Islet of Langerhans (tissue), 1 donor: ENCODE results near the gene NFIB.

Experiments used
- FAIRE-seq: peaks from one replicate; lab custom pipeline; 2011; peaks lifted over from hg19 to GRCh38; lab: Jason Lieb, UNC

The NFIB gene

DNA sequence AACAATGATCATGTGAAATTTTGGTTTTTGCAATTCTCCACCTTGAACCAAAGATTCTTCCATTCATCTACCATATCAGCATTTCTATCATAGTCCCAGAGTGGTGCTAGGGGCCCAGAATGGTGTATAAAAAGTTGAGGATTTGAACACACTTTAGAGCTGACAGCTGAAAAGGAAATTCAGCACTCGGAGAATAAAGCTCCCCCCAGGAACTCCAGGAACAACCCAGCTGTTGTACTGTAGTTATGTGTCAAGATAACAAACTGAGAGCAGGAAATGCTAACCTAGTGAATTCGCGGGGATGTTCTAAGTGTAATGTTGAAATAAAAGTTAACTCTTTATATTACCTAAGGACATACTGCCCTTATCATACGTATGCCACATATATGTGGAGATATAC is 216.7 kb downstream of the NFIB start:
- FAIRE-seq, result peak; percentile 53

DNA sequence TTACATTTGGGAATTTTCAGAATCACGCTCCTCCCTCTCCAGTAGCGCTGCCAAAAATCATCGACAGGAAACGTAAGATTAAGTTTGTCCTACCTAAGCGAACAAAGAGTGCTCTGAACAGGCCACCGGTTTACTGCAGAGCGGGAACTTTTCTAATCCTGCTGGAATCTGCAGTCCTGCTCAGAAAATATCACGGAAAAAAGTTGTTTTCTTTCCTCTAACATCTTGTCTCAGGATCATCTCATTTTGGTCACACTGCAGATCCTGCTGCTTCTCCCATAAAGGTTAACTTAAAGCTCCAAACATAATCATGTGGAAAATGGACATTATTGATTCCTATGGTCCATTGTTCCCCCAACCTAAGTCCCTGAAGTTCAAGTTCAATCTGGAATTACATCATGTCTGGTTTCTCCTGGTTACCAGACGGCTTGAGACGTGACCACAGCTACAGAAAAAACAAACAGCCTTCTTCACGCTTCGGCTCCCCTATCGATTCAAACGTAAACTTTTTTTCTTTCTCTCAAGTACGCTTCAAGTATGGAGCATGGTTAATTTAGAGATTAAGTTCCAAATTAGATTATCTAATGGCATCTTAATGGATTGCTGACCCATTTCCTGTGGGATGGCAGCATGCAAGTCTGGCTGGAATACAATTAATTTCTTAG is 217.6 kb downstream of the NFIB start:
- FAIRE-seq, result no peak

DNA sequence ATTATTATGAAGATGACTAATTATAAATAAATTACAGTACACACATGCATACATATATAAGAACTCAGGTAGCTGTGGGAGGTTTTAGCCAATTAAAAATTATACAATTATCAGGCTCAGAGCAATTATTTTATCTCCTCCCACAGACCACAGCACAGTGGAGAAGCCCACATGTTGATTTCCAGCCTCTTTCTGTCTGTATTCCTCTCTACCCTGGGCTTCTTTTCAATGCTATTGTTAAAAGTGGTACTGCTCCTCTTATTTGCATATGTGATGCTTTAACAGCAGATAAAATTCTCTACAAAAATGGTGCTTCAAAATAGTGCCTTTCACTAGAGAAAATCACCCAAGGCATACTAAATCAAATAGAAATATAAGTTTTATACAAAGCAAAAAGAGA is 218.7 kb downstream of the NFIB start:
- FAIRE-seq, result no peak

DNA sequence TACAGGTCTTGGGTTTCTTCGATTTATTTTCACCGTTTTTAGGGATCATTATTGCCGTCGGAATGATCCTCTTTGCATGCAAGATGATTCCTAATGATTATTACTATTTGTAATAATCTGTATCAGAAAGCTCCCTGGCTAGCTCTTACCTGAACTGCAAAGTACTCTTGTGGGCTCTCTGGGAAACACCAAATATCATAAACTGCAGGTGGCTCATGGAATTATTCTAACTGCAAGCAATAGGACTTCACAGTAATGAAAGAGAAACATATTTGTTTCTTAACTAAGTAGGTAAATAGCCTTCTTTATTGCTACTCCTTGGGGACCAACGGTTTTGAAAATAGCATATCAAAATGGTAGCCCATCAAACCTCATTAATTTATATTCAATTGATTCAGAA is 219.4 kb downstream of the NFIB start:
- FAIRE-seq, result no peak

DNA sequence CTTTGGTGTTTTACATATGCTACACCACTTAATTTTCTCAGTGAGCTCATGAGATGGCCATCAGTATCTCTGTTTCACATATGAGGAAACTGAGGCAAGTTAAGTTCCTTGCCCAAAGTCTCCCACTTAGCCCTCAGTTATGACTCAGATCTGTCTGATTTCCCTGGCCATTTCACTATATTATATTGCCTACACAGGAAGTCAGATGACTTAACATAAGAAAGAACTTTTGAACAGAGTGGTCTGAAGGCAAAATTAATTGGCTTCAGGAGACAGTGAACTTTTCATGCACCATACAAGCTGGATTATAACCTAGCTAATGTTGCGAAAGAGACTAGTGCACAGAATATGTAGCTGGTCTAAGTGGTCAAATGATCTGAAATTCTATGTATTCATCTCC is 221.6 kb downstream of the NFIB start:
- FAIRE-seq, result no peak

DNA sequence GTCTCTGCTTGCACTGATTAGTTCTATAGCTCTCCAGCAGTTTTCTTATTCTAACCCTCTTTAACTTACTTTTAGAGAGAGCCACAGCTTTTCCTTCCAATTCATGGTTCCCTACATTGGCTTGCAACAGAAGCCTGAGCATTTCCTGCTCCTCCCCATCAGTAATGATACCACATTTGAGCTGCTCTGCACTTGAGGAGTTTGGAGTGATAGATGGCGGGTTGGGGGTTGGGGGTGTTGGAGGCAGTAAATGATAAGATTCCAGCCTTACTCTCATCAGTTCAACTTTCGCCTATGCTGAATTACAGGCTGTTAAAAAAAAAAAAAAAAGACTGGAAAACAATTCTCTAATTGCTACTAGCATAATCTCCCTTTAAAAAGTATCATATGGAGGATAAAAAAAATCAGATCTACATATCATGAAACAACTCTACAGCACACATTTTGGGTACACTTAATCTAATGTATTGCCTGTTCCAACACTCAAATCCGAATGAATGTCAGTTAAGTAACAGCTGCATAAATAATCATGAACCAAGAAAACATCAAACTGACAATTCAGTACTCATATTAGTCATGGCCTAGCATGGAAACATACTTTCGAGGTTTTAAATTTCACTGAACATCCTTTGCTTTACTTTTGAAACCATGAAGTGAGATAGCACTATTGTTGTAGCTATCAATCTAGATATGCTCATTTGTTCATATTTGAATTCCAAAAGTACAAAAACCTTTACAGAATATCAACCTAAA is 224.7 kb downstream of the NFIB start:
- FAIRE-seq, result no peak

DNA sequence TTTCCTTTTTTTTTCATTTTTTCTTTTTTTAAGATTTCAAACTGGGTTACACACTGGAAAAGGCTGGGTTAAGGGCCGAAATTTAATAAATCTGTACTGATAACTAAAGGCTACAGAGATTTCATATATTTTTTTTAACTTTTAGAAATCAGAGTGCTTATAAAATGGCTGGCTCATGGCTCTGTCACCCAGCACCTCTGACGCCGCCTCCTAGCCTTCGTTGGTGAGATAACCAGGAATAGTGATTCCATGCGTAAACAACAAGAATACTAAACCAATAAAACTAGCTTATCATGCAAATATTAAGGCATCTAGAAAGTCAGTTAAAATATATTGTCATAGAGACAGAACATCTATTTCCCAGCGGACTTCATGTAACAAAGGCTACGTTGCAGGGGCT is 226.4 kb downstream of the NFIB start:
- FAIRE-seq, result no peak

DNA sequence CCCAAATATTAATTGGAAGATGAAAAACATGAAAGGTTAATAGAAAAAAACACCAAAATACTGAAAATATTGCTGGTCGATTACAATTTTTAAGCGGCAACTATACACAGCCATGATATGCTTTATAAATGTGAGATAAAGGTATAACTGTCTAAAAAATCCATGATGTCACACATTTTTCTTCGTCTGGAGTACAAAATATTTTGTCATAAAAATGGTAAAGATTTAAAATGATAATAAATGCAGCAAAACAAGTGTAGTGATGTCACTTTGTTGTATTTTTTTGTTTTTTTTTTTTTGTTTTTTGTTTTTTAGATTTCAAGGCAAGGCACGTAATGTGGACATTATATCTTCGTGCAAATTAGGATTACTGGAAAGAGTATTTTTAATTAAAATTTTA is 227.4 kb downstream of the NFIB start:
- FAIRE-seq, result no peak

DNA sequence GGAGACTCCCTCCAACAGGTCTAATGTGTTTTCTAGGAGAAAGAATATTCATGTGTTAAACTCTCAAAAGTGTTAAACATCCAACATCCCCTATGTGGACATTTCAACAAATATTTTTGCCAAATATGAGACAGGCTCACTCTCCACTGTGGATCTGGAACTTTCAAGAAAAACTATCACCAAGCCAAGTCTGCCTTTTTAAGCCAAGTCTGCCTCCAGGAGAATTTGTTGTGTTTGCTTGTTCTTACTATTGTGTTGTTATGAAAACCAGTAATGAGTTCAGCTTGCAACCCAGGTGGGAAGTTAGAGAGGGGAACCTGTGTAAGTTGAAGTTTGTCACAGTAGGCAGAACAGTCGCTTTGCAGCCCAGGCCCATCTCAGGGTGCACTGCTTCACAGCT is 228.1 kb downstream of the NFIB start:
- FAIRE-seq, result no peak

DNA sequence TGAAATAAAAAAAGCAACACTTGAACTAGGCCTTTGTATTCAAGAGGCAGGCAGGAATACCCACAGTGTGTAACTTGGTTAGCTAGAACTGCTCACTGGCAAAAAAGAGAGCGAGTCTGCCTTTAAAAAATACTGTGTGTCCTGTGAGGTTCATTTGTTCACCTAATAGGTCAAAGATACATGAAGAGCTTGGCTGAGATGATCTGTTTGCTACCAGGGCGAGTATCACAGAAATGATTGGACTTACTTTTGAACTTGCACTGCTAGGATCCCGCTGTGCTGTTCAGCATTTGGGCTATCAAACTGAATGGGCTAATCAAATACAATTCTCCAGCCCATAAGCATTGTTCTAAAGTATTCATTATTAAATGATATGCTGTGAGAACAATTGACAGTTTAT is 229.1 kb downstream of the NFIB start:
- FAIRE-seq, result no peak

DNA sequence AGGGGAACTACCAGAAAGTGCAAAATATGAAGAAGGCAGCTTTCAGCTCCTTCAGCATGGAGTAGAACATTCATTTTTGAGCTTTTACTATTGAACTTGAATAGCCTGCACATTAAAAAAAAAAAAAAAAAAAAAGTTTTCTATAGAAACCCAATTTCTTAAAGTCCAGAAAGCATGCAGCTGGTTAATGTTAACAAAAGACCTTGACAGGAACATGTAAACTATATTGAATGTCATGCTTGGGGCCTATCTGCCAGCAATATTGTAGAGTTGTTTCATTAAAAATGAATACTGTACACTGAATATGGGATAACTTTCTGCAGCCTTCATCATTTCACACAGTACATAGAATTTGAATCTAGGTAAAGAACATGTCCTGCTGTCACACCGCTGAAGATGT is 230.6 kb downstream of the NFIB start:
- FAIRE-seq, result no peak

DNA sequence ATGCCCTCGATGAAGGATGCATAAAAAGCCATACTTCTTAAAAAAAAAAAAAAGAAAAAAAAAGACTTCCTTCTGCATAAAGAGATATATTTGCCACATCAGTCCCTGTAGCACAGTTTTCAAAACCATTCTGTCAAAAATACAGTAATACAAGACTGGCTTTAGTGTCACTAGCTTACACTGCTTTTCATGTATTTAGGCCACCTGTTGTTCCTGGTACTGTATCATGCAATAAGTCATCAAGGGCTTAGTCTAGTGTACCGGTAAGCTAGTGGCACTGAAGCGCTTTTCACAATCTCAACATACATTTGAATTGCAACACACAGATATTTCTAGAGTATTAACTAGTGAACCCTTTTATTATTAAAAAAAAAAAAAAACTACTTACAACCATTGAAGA is 231.2 kb downstream of the NFIB start:
- no peak for FAIRE-seq

DNA sequence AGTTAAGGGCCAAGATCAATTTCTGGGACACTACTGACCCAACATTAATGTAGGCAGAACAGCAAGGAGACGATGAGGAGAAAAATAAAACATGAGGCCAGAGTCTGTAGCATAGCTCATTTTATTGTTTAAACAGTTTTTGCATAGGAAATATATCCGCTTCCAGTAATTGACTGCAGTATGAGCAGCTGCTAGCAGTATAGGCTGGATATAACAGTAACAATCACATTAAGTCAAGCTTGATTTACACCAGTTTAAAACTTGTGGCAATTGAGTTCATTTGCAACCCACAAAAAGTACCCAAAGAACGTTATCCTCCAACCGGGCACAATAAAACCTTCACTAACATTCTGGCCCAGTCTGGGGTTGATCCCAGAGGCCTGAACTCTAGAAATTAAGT is 232.2 kb downstream of the NFIB start:
- FAIRE-seq, result no peak

DNA sequence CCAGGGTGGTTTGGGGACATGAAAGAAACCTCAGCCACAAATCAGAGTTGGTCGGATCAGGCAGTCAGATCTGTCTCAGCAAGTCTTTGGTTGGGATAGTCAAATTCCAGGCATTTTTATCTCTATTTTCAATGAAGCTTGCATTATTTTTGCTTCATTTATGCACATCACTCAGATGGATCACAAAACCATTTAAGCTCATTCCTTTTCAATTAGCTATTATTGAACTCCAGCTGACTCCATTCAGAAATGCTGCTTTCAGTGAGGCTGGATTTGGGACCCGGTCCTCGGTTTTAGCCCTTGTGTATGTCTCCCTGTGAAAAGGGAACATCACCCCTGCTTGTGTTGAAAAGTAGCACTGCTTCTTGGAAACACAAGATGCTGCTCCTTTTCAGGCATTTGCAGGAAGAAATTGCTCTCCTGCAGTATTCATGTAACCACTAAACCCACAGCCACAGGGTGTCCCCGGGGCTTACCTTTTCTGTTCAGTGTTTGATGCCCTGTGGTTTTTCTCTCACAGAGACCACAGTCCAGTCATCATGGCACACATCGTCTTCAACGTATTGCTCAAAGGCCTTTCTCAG is 232.9 kb downstream of the NFIB start:
- no peak for FAIRE-seq

DNA sequence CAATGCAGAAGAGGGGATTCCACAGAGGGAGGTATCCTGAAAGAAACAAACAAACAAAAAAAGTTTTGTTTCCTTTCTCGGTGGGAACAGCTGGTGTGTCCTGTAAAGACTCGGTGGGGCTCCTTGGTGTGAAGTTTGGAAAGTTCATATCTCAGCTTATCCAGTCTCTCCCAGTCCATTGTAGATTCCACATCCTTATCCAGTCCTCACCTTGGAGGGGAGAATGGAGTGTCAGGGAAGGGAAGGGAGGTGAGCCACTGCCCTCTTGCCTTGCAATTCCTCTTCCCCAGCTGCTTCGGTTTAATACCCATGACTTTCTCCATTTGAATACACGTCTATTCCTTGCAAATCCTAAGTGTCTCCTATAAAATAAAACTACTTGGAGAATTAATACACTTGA is 234.5 kb downstream of the NFIB start:
- no peak for FAIRE-seq

DNA sequence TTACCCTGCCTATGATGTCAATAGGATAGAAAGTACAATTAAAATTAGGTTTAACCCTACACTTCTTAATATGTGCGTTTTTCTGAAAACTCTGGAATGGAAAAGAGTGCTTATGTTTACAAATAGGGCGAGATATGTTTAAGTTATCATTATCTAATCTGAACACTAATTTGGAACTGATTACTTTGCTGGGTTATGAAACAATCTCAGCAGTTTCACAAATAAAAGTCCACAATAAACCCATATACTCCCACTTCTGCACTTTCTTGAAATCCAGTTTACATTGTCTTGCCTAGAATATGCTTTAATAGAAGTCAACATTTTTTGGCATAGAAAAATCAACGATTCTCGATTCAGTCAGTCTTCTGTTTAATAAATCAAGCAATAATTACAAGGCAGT is 236.3 kb downstream of the NFIB start:
- FAIRE-seq, result no peak

DNA sequence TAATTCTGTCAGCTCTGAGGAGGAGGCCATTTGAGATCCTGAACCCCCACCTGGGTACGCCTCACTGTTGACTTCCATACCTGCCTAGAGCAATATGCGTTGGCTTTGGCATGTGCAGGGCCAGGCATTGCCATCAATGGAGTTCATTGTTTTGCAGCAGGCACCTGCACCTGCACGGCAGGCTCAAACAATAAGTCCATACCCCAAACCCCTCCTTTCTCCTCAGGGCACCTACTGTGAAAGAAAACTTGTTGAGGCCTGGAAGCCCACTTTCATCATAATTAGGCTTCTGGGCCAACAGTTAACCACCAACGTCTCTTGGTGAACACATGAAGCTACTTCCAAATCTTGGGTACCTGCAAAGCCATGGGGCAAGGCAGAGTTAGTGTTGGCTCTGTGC is 238.7 kb downstream of the NFIB start:
- FAIRE-seq, result no peak

DNA sequence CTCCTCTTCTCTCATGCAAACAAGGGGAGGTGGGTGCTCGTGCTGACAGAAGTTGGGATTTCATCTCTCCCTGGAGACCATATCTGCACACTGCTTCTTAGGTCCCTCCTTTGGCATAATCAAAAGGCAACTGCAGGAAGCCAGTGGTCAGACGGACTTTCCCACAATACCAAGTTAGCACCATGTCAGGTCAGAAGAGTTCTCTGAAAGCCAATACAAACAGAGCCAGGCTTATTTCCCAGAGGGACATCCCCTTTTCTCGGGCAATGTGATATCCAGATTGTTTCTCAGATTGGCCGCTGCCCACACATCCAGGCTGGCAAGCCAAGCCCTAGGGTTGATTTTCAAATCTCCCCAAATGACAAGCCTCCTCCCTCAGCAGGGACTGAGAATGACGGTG is 241.1 kb downstream of the NFIB start:
- FAIRE-seq, result no peak

DNA sequence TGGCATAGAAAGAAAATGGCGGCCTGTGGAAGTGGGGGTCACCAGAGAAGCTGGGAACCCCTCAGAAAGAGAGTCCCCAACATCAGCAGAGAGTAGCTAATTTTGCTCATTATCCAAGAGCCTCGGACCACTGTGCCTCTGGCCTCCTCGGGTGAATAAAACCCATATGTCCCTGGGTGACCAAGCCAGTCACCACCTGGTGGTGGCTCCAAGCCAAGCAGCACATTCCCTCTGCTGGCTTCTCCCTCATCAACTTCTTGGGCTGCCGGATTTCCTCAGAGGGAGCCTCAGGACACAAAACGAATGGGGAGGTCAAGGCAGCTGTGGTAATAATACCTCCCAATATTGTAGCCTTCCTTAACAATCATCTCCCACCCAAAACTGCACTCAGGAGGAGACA is 242.5 kb downstream of the NFIB start:
- FAIRE-seq, result no peak

DNA sequence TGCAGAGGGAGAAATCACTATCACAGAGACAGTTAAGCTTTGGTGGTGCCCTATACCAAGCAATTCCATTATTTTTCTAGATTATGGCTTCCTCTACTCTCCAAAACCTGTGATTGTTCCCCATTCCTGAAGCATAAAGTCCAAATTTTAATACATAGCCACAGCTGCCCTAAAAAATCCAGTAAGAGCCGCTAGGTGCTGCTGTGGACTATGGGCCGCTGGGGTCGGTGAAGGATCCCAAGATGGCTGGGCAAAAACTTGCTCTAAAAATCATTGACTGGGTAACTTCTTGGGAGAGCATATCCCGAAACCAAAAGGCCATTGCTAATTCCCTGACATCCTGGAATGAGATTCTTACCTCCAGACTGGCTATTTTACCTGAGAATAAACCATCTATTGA is 245.3 kb downstream of the NFIB start:
- no peak for FAIRE-seq

DNA sequence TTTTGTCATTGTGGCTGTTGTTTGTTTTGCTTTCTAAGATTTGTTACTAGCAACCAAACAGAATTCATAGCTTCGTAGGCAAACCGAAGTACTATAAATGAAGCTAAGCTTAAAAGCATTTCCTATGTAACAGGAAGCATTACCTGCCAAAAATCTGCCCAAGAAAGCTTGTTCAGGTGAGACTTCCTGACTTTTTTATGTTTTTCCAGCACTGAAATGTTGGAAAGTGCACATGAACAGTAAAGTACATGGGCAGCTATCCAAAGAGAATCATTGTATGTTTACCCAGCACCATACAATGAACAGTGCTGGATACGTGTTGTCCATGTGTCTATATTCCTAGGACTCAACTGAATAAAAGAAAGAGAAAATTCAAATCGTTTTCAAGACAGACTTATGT is 247.1 kb downstream of the NFIB start:
- FAIRE-seq, result no peak

DNA sequence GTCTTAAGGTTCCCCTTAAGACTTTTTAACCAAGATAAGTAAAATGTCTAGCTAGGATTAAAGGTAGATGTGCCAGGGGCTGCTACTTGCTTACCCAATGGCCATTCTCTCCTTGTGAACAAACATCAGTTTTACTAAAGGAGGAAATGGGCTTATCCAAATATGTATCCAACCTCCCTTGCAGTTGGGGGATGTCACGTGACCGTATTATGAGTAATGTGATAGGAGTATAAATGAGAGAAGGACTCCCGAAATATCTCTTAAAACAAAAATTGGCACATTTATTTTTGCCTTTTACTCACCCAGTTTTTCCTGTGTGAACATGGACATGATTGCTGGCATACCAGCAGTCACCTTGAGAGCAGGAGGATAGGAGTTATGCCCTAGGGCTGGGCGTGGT is 247.9 kb downstream of the NFIB start:
- FAIRE-seq, result no peak

DNA sequence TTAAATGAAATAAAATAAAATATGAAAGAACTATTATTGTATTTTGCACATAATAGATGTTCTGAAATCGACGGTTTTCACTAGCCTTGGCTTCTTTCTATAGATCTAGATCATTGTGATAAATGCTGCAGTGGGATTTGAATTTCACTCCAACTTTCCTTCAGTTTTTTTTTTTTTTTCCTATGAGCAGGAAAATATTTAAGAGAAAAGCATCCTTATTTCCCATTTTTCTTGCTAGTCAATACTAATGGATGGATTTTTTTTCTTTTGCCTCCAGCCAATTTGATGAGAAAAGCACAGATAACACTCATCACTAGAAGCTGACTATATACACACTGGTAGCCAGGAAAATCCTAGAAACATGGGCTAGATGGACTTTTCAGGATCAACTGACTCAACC is 249.0 kb downstream of the NFIB start:
- no peak for FAIRE-seq

DNA sequence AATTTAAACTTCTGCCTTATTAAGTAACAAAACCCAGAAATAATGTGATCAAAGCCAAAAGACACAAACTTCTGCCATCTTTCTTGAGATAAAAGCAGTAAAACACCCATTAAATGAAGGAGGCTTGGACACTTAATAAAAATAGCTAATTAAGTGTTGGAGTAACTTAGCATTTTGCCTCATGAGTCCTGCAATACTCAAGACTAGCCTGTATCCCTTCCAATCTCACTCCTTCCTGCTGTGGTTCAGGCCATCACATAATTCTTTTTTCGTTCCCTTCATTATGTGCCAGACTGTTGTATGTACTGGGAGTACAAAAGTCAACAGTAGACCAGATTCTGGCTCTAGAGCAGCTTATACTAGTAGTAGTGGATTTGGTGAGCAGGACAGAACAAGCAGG is 250.2 kb downstream of the NFIB start:
- FAIRE-seq, result no peak
